ENCODE results near the gene GALNT15. TPM values are rescaled to one million over a fixed set of nuclear protein-coding genes. Genes with fewer than 3 reads are reported as not detected.

The GALNT15 gene
- total and polyA plus RNA-seq, 2 donors = 2.6 to 41.2 TPM

GRCh38 chr3:16188071-16188470 lies 13.6 kb downstream of the GALNT15 start:
- H3K4me1 ChIP-seq (ENCODE audit: control insufficient read depth in 2 of 2, insufficient read depth in 2 of 2, low read length in 2 of 2) = no peaks in the 10 kb centered on the region
- H3K36me3 ChIP-seq (ENCODE audit: control insufficient read depth in 2 of 2, insufficient read depth in 2 of 2, low read length in 1 of 2) = no peaks in the 10 kb centered on the region
- H3K9me3 ChIP-seq (ENCODE audit: control insufficient read depth in 2 of 2, insufficient read depth in 1 of 2, low read length in 1 of 2) = no peaks in the 10 kb centered on the region
- DNase-seq (ENCODE audit: low read depth in 6 of 9, low spot score in 9 of 9) = no peak
- no peaks in the 10 kb centered on the region for H3K27me3 ChIP-seq (ENCODE audit: control insufficient read depth in 2 of 2, insufficient read depth in 1 of 2, low read length in 1 of 2)
- WGBS = 97% methylated on average over 6 of the region's 6 CpGs
- no peak overlapping the region for H3K27ac ChIP-seq (ENCODE audit: low read depth in 1 of 2, low read length in 1 of 2)
- no peak overlapping the region for H3K4me3 ChIP-seq (ENCODE audit: low read length in 2 of 2)

GRCh38 chr3:16189201-16189600 lies 14.7 kb downstream of the GALNT15 start:
- H3K27me3 ChIP-seq (ENCODE audit: control insufficient read depth in 2 of 2, insufficient read depth in 1 of 2, low read length in 1 of 2) = no peaks in the 10 kb centered on the region
- H3K36me3 ChIP-seq (ENCODE audit: control insufficient read depth in 2 of 2, insufficient read depth in 2 of 2, low read length in 1 of 2) = no peaks in the 10 kb centered on the region
- no peak overlapping the region for H3K4me3 ChIP-seq (ENCODE audit: low read length in 2 of 2)
- H3K27ac ChIP-seq (ENCODE audit: low read depth in 1 of 2, low read length in 1 of 2) = no peak overlapping the region
- no peaks in the 10 kb centered on the region for H3K4me1 ChIP-seq (ENCODE audit: control insufficient read depth in 2 of 2, insufficient read depth in 2 of 2, low read length in 2 of 2)
- DNase-seq (ENCODE audit: low read depth in 6 of 9, low spot score in 9 of 9) = no peak
- no peaks in the 10 kb centered on the region for H3K9me3 ChIP-seq (ENCODE audit: control insufficient read depth in 2 of 2, insufficient read depth in 1 of 2, low read length in 1 of 2)

- no peaks in the 10 kb centered on the region for H3K9me3 ChIP-seq (ENCODE audit: control insufficient read depth in 2 of 2, insufficient read depth in 1 of 2, low read length in 1 of 2)
- no peaks in the 10 kb centered on the region for H3K27me3 ChIP-seq (ENCODE audit: control insufficient read depth in 2 of 2, insufficient read depth in 1 of 2, low read length in 1 of 2)
- WGBS = 92% methylated on average over 6 of the region's 6 CpGs
- H3K27ac ChIP-seq (ENCODE audit: low read depth in 1 of 2, low read length in 1 of 2) = no peak overlapping the region
- H3K36me3 ChIP-seq (ENCODE audit: control insufficient read depth in 2 of 2, insufficient read depth in 2 of 2, low read length in 1 of 2) = no peaks in the 10 kb centered on the region
- no peak for DNase-seq (ENCODE audit: low read depth in 6 of 9, low spot score in 9 of 9)
- H3K4me1 ChIP-seq (ENCODE audit: control insufficient read depth in 2 of 2, insufficient read depth in 2 of 2, low read length in 2 of 2) = no peaks in the 10 kb centered on the region
- H3K4me3 ChIP-seq (ENCODE audit: low read length in 2 of 2) = no peak overlapping the region
These were observed 16.2 kb downstream of the GALNT15 start for GRCh38 chr3:16190704-16191103.

GRCh38 chr3:16191591-16191990 lies 17.1 kb downstream of the GALNT15 start:
- DNase-seq (ENCODE audit: low read depth in 6 of 9, low spot score in 9 of 9) = no peak
- no peaks in the 10 kb centered on the region for H3K9me3 ChIP-seq (ENCODE audit: control insufficient read depth in 2 of 2, insufficient read depth in 1 of 2, low read length in 1 of 2)
- H3K27ac ChIP-seq (ENCODE audit: low read depth in 1 of 2, low read length in 1 of 2) = no peak overlapping the region
- H3K4me3 ChIP-seq (ENCODE audit: low read length in 2 of 2) = no peak overlapping the region
- no peaks in the 10 kb centered on the region for H3K27me3 ChIP-seq (ENCODE audit: control insufficient read depth in 2 of 2, insufficient read depth in 1 of 2, low read length in 1 of 2)
- H3K4me1 ChIP-seq (ENCODE audit: control insufficient read depth in 2 of 2, insufficient read depth in 2 of 2, low read length in 2 of 2) = no peaks in the 10 kb centered on the region
- H3K36me3 ChIP-seq (ENCODE audit: control insufficient read depth in 2 of 2, insufficient read depth in 2 of 2, low read length in 1 of 2) = no peaks in the 10 kb centered on the region

GRCh38 chr3:16192176-16192811 lies 17.8 kb downstream of the GALNT15 start:
- no peak for DNase-seq (ENCODE audit: low read depth in 6 of 9, low spot score in 9 of 9)
- Histone ChIP-seq H3K27ac (ENCODE audit: low read depth in 1 of 2, low read length in 1 of 2) (no peak overlapping the region), H3K27me3 (ENCODE audit: control insufficient read depth in 2 of 2, insufficient read depth in 1 of 2, low read length in 1 of 2) (no peaks in the 10 kb centered on the region), H3K4me1 (ENCODE audit: control insufficient read depth in 2 of 2, insufficient read depth in 2 of 2, low read length in 2 of 2) (no peaks in the 10 kb centered on the region), H3K4me3 (ENCODE audit: low read length in 2 of 2) (no peak overlapping the region), H3K36me3 (ENCODE audit: control insufficient read depth in 2 of 2, insufficient read depth in 2 of 2, low read length in 1 of 2) (no peaks in the 10 kb centered on the region), H3K9me3 (ENCODE audit: control insufficient read depth in 2 of 2, insufficient read depth in 1 of 2, low read length in 1 of 2) (no peaks in the 10 kb centered on the region)
- WGBS = 95% methylated on average over 5 of the region's 5 CpGs

- H3K4me1 ChIP-seq (ENCODE audit: control insufficient read depth in 2 of 2, insufficient read depth in 2 of 2, low read length in 2 of 2) = no peaks in the 10 kb centered on the region
- H3K36me3 ChIP-seq (ENCODE audit: control insufficient read depth in 2 of 2, insufficient read depth in 2 of 2, low read length in 1 of 2) = no peaks in the 10 kb centered on the region
- H3K4me3 ChIP-seq (ENCODE audit: low read length in 2 of 2) = no peak overlapping the region
- H3K27ac ChIP-seq (ENCODE audit: low read depth in 1 of 2, low read length in 1 of 2) = no peak overlapping the region
- H3K9me3 ChIP-seq (ENCODE audit: control insufficient read depth in 2 of 2, insufficient read depth in 1 of 2, low read length in 1 of 2) = no peaks in the 10 kb centered on the region
- no peak for DNase-seq (ENCODE audit: low read depth in 6 of 9, low spot score in 9 of 9)
- no peaks in the 10 kb centered on the region for H3K27me3 ChIP-seq (ENCODE audit: control insufficient read depth in 2 of 2, insufficient read depth in 1 of 2, low read length in 1 of 2)
- WGBS = 93% methylated on average over 4 of the region's 4 CpGs
These were observed 23.9 kb downstream of the GALNT15 start for GRCh38 chr3:16198427-16198826.

GRCh38 chr3:16199769-16200168 lies 25.3 kb downstream of the GALNT15 start:
- no peak for DNase-seq (ENCODE audit: low read depth in 6 of 9, low spot score in 9 of 9)
- H3K36me3 ChIP-seq (ENCODE audit: control insufficient read depth in 2 of 2, insufficient read depth in 2 of 2, low read length in 1 of 2) = no peaks in the 10 kb centered on the region
- no peaks in the 10 kb centered on the region for H3K27me3 ChIP-seq (ENCODE audit: control insufficient read depth in 2 of 2, insufficient read depth in 1 of 2, low read length in 1 of 2)

GRCh38 chr3:16200411-16200810 lies 25.9 kb downstream of the GALNT15 start:
- Histone ChIP-seq H3K27ac (ENCODE audit: low read depth in 1 of 2, low read length in 1 of 2) (no peak overlapping the region), H3K27me3 (ENCODE audit: control insufficient read depth in 2 of 2, insufficient read depth in 1 of 2, low read length in 1 of 2) (no peaks in the 10 kb centered on the region), H3K9me3 (ENCODE audit: control insufficient read depth in 2 of 2, insufficient read depth in 1 of 2, low read length in 1 of 2) (no peaks in the 10 kb centered on the region), H3K4me1 (ENCODE audit: control insufficient read depth in 2 of 2, insufficient read depth in 2 of 2, low read length in 2 of 2) (no peaks in the 10 kb centered on the region), H3K36me3 (ENCODE audit: control insufficient read depth in 2 of 2, insufficient read depth in 2 of 2, low read length in 1 of 2) (no peaks in the 10 kb centered on the region), H3K4me3 (ENCODE audit: low read length in 2 of 2) (no peak overlapping the region)
- 95% methylated on average over 8 of the region's 8 CpGs for WGBS
- DNase-seq (ENCODE audit: low read depth in 6 of 9, low spot score in 9 of 9) = no peak

More at GRCh38 chr3:16199769-16200168, 25.3 kb downstream of the GALNT15 start:
- Histone ChIP-seq H3K27ac (ENCODE audit: low read depth in 1 of 2, low read length in 1 of 2) (no peak overlapping the region), H3K9me3 (ENCODE audit: control insufficient read depth in 2 of 2, insufficient read depth in 1 of 2, low read length in 1 of 2) (no peaks in the 10 kb centered on the region), H3K4me1 (ENCODE audit: control insufficient read depth in 2 of 2, insufficient read depth in 2 of 2, low read length in 2 of 2) (no peaks in the 10 kb centered on the region), H3K4me3 (ENCODE audit: low read length in 2 of 2) (no peak overlapping the region)
- WGBS = 94% methylated on average over 2 of the region's 2 CpGs

GRCh38 chr3:16203031-16203430 lies 28.6 kb downstream of the GALNT15 start:
- DNase-seq (ENCODE audit: low read depth in 6 of 9, low spot score in 9 of 9) = no peak
- Histone ChIP-seq H3K4me3 (ENCODE audit: low read length in 2 of 2) (no peak overlapping the region), H3K36me3 (ENCODE audit: control insufficient read depth in 2 of 2, insufficient read depth in 2 of 2, low read length in 1 of 2) (no peaks in the 10 kb centered on the region), H3K27ac (ENCODE audit: low read depth in 1 of 2, low read length in 1 of 2) (no peak overlapping the region), H3K4me1 (ENCODE audit: control insufficient read depth in 2 of 2, insufficient read depth in 2 of 2, low read length in 2 of 2) (no peaks in the 10 kb centered on the region), H3K27me3 (ENCODE audit: control insufficient read depth in 2 of 2, insufficient read depth in 1 of 2, low read length in 1 of 2) (no peaks in the 10 kb centered on the region), H3K9me3 (ENCODE audit: control insufficient read depth in 2 of 2, insufficient read depth in 1 of 2, low read length in 1 of 2) (no peaks in the 10 kb centered on the region)
- 93% methylated on average over 4 of the region's 4 CpGs for WGBS

Data from thymus (tissue), 11 donors.